Suprapubic skin (tissue), 4 donors: ENCODE measurements around the gene EVX1. TPM values are rescaled to one million over a fixed set of nuclear protein-coding genes. Genes with fewer than 3 reads are reported as not detected.

ENCODE experiments used
- DNase-seq, 2 donors: peaks; one replicate each; pipeline ENCODE4 v3.0.0-alpha.2; 2019; ENCODE audit warnings: low spot score in 2 of 2
- H3K27ac ChIP-seq: fragments of 200-600 bp; sonication (generic); one replicate; pipeline ENCODE4 v1.5.1; 2019
- H3K27me3 ChIP-seq: fragments of 200-600 bp; sonication (generic); one replicate; pipeline ENCODE4 v1.5.1; 2019
- H3K36me3 ChIP-seq: fragments of 200-600 bp; sonication (generic); one replicate; pipeline ENCODE4 v1.5.1; 2019
- H3K4me1 ChIP-seq: fragments of 200-600 bp; sonication (generic); one replicate; pipeline ENCODE4 v1.5.1; 2019
- H3K4me3 ChIP-seq: fragments of 200-600 bp; sonication (generic); one replicate; pipeline ENCODE4 v1.5.1; 2019; ENCODE audit warnings: mild to moderate bottlenecking
- H3K9me3 ChIP-seq: fragments of 200-600 bp; sonication (generic); one replicate; pipeline ENCODE4 v1.5.1; 2019
- CTCF ChIP-seq, 2 donors: fragments of 200-600 bp in 1 of 2; fragments of 450-650 bp in 1 of 2; sonication (generic) in 1 of 2; IDR thresholded peaks; one replicate each; pipeline ENCODE4 v1.5.1; 2016 to 2019; ENCODE audit warnings: antibody characterized with exemption in 2 of 2, mild to moderate bottlenecking in 1 of 2, moderate library complexity in 1 of 2
- EP300 ChIP-seq: sonication (generic); formaldehyde crosslinking; IDR thresholded peaks from one replicate; pipeline ENCODE4 v1.6.1; 2017; ENCODE audit warnings: antibody characterized with exemption
- POLR2A ChIP-seq, 2 donors: fragments of 450-650 bp; IDR thresholded peaks; one replicate each; pipeline ENCODE4 v1.6.1; 2017; ENCODE audit warnings: antibody characterized with exemption in 2 of 2, mild to moderate bottlenecking in 2 of 2, moderate library complexity in 2 of 2
- POLR2AphosphoS5 ChIP-seq, 3 donors: sonication (generic); formaldehyde crosslinking; IDR thresholded peaks; one replicate each; pipeline ENCODE4 v1.6.1; 2017; ENCODE audit warnings: antibody characterized with exemption in 3 of 3
- WGBS: methylation state at CpG from one replicate; pipeline ENCODE4 v1.1.5; 2018; 5-methylcytosine and 5-hydroxymethylcytosine counted together
- total RNA-seq, 4 donors: library from RNA; depleted of rRNA; stranded (reverse); fragments of >200 nt; gene quantifications; one replicate each; pipeline ENCODE4 v1.1.0, GENCODE V29; 2016

The EVX1 gene
- total RNA-seq, 4 donors from 2014 or later, result not detected

- Histone ChIP-seq H3K36me3 (no peaks in the 10 kb centered on the region), H3K4me1 (peaks cover 46% of the 10 kb centered on the region), H3K4me3 (peak overlapping the region; percentile 31), H3K9me3 (no peaks in the 10 kb centered on the region), H3K27me3 (peaks cover 99% of the 10 kb centered on the region), H3K27ac (no peak overlapping the region)
- no peak for TF ChIP-seq POLR2AphosphoS5 (IDR thresholded peaks at IDR 0.05)
- no peak for TF ChIP-seq POLR2A (IDR thresholded peaks at IDR 0.05)
- whole genome bisulfite sequencing, result 22% methylated on average over 14 of the region's 14 CpGs
- no peak for DNase-seq
Measured at GRCh38 chr7:27242154-27242553, 448 bp upstream of the EVX1 start.

DNA sequence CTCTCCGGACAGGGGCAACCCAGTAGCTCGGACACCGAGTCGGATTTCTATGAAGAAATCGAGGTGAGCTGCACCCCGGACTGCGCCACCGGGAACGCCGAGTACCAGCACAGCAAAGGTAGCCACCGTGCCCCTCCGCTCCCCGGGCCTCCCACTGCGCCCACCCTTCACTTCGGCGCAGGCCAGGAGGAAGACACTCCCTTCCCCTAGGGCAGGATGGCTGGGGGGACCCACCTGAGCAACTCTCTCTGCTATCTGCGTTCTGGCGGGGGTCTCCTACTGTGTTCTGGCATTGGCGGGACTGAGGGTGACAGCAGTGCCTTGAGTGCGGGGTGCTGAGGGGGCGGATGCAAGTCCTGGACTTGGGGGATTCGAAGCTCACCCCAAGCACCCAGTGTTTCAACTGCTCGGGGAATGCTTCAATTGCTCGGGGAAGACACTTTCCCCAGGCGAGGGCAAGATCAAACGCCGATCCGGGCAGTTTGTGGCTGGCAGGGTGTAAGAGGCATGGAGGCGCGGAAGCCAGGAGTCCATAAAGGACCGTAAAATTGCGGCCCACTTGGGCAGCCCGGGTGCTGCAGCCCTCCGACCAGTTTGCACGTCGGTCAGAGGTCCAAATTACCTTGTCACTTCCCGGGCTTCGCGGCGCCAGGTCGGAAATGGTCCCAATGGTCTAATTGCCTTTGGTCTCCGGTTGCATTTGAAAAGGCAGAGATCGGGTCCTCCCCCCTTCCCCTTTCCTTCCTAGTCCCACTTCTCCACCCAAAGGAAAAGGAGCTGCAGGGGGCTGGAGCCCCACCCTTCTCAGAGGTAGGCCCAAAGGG is 950 bp downstream of the EVX1 start:
- no peaks in the 10 kb centered on the region for H3K36me3 ChIP-seq
- no peak overlapping the region for H3K27ac ChIP-seq
- 8% methylated on average over 14 of the region's 43 CpGs for WGBS
- H3K27me3 ChIP-seq, result peaks cover 100% of the 10 kb centered on the region
- H3K4me3 ChIP-seq, result peak overlapping the region; percentile 31
- no peaks in the 10 kb centered on the region for H3K9me3 ChIP-seq
- H3K4me1 ChIP-seq, result peaks cover 46% of the 10 kb centered on the region
- TF ChIP-seq EP300, result no peak
- TF ChIP-seq POLR2A (IDR thresholded peaks at IDR 0.05), result no peak
- TF ChIP-seq POLR2AphosphoS5 (IDR thresholded peaks at IDR 0.05), result no peak
- TF ChIP-seq CTCF (IDR thresholded peaks at IDR 0.05), result no peak
- DNase-seq, result no peak

DNA sequence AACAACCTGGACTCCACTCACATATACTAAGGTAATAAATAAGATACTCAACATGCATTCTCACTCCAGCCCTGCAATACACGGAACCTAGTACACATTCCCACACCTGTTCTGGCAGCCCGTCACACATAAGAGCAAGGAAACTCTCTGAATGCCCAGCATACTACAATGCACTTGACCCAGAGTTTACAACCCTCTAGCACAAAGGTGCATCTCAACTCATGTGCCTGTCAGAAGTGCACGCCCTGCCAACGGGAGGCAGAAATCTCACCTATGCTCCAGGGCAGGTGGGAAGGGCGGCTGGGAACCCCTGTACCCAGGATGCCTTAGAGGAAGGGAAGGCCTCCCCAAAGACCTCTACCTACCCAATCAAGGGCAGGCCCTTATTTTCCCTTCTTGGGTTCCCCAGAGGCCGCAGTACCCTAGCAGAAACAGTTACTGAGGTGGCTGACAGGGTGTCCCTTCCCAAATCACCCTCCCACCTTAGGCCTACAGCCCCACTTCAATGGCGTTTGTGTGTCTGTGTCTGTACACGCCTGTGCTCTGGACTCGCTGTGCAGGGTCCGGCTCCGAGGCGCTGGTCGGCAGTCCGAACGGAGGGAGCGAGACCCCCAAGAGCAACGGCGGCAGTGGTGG is 2.0 kb downstream of the EVX1 start:
- no peak for TF ChIP-seq CTCF (IDR thresholded peaks at IDR 0.05)
- no peak for TF ChIP-seq POLR2A (IDR thresholded peaks at IDR 0.05)
- no peak for TF ChIP-seq EP300
- TF ChIP-seq POLR2AphosphoS5 (IDR thresholded peaks at IDR 0.05), result no peak
- no peak overlapping the region for H3K4me3 ChIP-seq
- H3K27me3 ChIP-seq, result peaks cover 100% of the 10 kb centered on the region
- no peak overlapping the region for H3K27ac ChIP-seq
- H3K36me3 ChIP-seq, result no peaks in the 10 kb centered on the region
- no peaks in the 10 kb centered on the region for H3K9me3 ChIP-seq
- no peak for DNase-seq
- H3K4me1 ChIP-seq, result peaks cover 44% of the 10 kb centered on the region
- 16% methylated on average over 17 of the region's 18 CpGs for WGBS

- TF ChIP-seq POLR2A (IDR thresholded peaks at IDR 0.05), result no peak
- TF ChIP-seq POLR2AphosphoS5 (IDR thresholded peaks at IDR 0.05), result no peak
- no peak for TF ChIP-seq CTCF (IDR thresholded peaks at IDR 0.05)
- no peak for TF ChIP-seq EP300
- peaks cover 38% of the 10 kb centered on the region for H3K4me1 ChIP-seq
- no peak overlapping the region for H3K27ac ChIP-seq
- H3K27me3 ChIP-seq, result peaks cover 100% of the 10 kb centered on the region
- DNase-seq, result no peak
- H3K4me3 ChIP-seq, result peak overlapping the region; percentile 36
- WGBS, result 13% methylated on average over 33 of the region's 37 CpGs
- H3K9me3 ChIP-seq, result no peaks in the 10 kb centered on the region
- no peaks in the 10 kb centered on the region for H3K36me3 ChIP-seq
Measured at GRCh38 chr7:27245124-27245797, 2.7 kb downstream of the EVX1 start.

DNA sequence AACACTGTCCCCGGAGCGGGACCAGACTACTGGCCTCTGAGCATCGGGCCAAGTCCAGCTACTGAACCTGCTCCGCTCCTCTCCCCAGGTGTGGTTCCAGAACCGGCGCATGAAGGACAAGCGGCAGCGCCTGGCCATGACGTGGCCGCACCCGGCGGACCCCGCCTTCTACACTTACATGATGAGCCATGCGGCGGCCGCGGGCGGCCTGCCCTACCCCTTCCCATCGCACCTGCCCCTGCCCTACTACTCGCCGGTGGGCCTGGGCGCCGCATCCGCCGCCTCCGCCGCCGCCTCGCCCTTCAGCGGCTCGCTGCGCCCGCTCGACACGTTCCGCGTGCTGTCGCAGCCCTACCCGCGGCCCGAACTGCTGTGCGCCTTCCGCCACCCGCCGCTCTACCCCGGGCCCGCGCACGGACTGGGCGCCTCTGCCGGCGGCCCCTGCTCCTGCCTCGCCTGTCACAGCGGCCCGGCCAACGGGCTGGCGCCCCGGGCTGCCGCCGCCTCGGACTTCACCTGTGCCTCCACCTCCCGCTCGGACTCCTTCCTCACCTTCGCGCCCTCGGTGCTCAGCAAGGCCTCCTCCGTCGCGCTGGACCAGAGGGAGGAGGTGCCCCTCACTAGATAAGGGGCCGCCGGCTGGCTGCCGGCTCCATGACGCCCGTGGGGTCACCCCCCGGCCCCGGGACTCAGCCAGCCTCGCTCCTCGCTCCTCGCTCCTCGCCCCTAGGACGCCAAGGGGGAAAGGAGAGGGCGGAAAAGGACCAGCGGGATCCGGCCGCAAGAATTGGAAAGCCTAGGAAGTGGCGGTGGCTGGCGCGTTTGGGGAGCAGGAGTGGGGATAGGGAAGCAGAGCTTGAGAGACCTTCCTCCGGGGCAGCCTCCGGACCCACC is 3.4 kb downstream of the EVX1 start:
- no peak for TF ChIP-seq CTCF (IDR thresholded peaks at IDR 0.05)
- no peak for TF ChIP-seq EP300
- no peak for TF ChIP-seq POLR2A (IDR thresholded peaks at IDR 0.05)
- TF ChIP-seq POLR2AphosphoS5 (IDR thresholded peaks at IDR 0.05), result no peak
- no peak overlapping the region for H3K27ac ChIP-seq
- DNase-seq, result no peak
- peaks cover 39% of the 10 kb centered on the region for H3K4me1 ChIP-seq
- WGBS, result 42% methylated on average over 13 of the region's 90 CpGs
- peaks cover 100% of the 10 kb centered on the region for H3K27me3 ChIP-seq
- H3K9me3 ChIP-seq, result no peaks in the 10 kb centered on the region
- peak overlapping the region; percentile 36 for H3K4me3 ChIP-seq
- H3K36me3 ChIP-seq, result no peaks in the 10 kb centered on the region
